ENCODE data around the gene AQR. TPM values are rescaled to one million over a fixed set of nuclear protein-coding genes. Genes with fewer than 3 reads are reported as not detected.
A peak's percentile ranks its signal among the peaks of the same experiment; 100 is the strongest.

Gene AQR
- total and polyA plus RNA-seq, 2 of the 13 experiments (the other 11 are each of a cell fraction or from before 2014, with no cell fraction given), result 18.7 to 31.3 TPM

GRCh38 chr15:34969340-34970097 is at the start of gene AQR (continued):
- TF ChIP-seq RFXAP (CRISPR knock-in tag; IDR thresholded peaks at IDR 0.05; ENCODE audit: borderline replicate concordance) (0 out of 2 replicates have a peak, but pooled peaks have one; percentile 22), ELF1 (CRISPR knock-in tag; IDR thresholded peaks at IDR 0.05) (peak; percentile 94), SCMH1 (CRISPR knock-in tag; IDR thresholded peaks at IDR 0.05; ENCODE audit: borderline replicate concordance) (no peak), AHR (CRISPR knock-in tag; IDR thresholded peaks at IDR 0.05) (peak; percentile 76; the same call in 1 of the 2 replicates), LCORL (IDR thresholded peaks at IDR 0.05) (no peak), LCORL (CRISPR knock-in tag; IDR thresholded peaks at IDR 0.05) (peak; percentile 91), ZNF468 (CRISPR knock-in tag; IDR thresholded peaks at IDR 0.05) (no peak), KAT8 (CRISPR knock-in tag; IDR thresholded peaks at IDR 0.05) (peak; percentile 99), ZNF629 (CRISPR knock-in tag; conservative IDR thresholded peaks at IDR 0.05) (peak; percentile 39; the same call in 1 of the 2 replicates), ATM (IDR thresholded peaks at IDR 0.05; ENCODE audit: borderline replicate concordance) (no peak), ZFP41 (CRISPR knock-in tag; IDR thresholded peaks at IDR 0.05; ENCODE audit: borderline replicate concordance) (no peak), PHF5A (CRISPR knock-in tag; IDR thresholded peaks at IDR 0.05; ENCODE audit: low read depth, unreplicated experiment) (peak; percentile 46), HOXA3 (CRISPR knock-in tag; IDR thresholded peaks at IDR 0.05) (peak; percentile 96), SP1 (IDR thresholded peaks at IDR 0.05) (no peak), SP1 (CRISPR knock-in tag; IDR thresholded peaks at IDR 0.05) (peak; percentile 73), TRIM22 (IDR thresholded peaks at IDR 0.05) (no peak), ZNF670 (CRISPR knock-in tag; IDR thresholded peaks at IDR 0.05; ENCODE audit: borderline replicate concordance) (peak; percentile 95), GFI1 (CRISPR knock-in tag; IDR thresholded peaks at IDR 0.05; ENCODE audit: borderline replicate concordance) (no peak; the same call in 1 of the 2 replicates), ZBTB10 (CRISPR knock-in tag; IDR thresholded peaks at IDR 0.05; ENCODE audit: borderline replicate concordance) (no peak), ZBTB4 (CRISPR knock-in tag; IDR thresholded peaks at IDR 0.05; ENCODE audit: borderline replicate concordance) (no peak), MTA1 (CRISPR knock-in tag; IDR thresholded peaks at IDR 0.05; ENCODE audit: borderline replicate concordance) (peak; percentile 40; the same call in 1 of the 2 replicates), ZNF644 (CRISPR knock-in tag; IDR thresholded peaks at IDR 0.05; ENCODE audit: low read depth) (peak; percentile 49), GTF2F1 (IDR thresholded peaks at IDR 0.05; ENCODE audit: low read length) (peak; percentile 42; the same call in 1 of the 2 replicates), DMAP1 (CRISPR knock-in tag; IDR thresholded peaks at IDR 0.05) (peak; percentile 78; the same call in 1 of the 2 replicates), ZNF790 (CRISPR knock-in tag; IDR thresholded peaks at IDR 0.05; ENCODE audit: borderline replicate concordance) (no peak; the same call in 1 of the 2 replicates)
